Measurements from ENCODE around the gene DCST1.
A peak's percentile ranks its signal among the peaks of the same experiment; 100 is the strongest.

The DCST1 gene

DNA sequence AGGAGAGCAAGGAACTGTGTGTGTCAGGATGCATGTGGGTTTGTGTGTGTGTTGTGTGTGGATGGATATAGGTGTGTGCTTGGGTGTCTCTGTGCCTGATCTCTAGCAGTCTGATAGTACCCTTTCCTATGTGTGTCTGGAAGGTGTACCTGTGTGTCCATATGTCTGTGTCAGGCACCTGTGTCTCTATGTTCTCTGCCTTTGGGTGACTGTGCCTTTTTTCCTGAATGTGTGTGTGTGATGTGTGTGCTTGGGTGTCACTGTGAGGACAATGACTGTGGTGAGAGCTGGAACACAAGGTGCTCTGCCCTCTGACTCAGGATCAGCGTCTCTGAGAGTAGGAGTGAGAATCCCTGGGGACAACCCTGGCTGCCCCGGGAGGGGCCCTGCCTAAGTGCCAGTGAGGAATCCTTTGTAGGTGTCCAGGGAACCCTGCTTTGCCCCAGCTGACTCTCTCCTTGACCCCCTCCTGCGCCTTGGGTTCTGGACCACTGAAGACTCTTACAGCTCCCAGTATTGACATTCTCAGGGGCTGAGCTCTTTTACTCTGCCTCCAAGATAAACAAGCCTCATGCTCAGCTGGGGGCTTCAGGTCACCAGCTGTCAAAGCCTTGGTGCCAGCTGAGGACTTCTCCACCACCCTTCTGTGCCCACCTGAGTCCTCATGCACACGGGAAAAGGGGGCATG, 44.3 kb downstream of the DCST1 start:
- DNase-seq (ENCODE audit: low read depth) = no peak
- H3K4me3 ChIP-seq (ENCODE audit: low read length) = no peak overlapping the region
- TF ChIP-seq CTCF (conservative IDR thresholded peaks at IDR 0.05; ENCODE audit: low read length) = no peak

GRCh38 chr1:155078469-155079209, 45.0 kb downstream of the DCST1 start, which contains the start of gene EFNA3:
EFNA3 (plus strand) TSS chr1:155078837; CDS start chr1:155078942, 105 bp downstream.
- peak within 1 kb of the TSS; percentile 44 for H3K4me3 ChIP-seq (ENCODE audit: low read length)
- no peak for TF ChIP-seq CTCF (conservative IDR thresholded peaks at IDR 0.05; ENCODE audit: low read length)
- peak; percentile 26 for DNase-seq (ENCODE audit: low read depth)

DNA sequence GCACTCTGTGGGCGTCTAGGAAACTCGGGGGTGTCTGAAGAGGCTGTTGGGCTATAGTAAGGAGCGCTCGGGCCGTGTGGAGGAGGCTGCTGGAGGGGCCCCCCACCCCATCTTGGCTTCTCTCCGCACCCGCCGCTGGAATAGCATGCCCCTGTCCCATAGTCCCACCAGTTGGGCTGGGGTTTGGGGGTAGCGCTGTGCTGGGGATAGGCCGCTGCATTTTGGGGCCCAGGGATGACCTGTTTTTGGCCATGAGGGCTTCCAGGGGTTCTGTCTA, 45.5 kb downstream of the DCST1 start:
- TF ChIP-seq CTCF (conservative IDR thresholded peaks at IDR 0.05; ENCODE audit: low read length) = no peak
- no peak for DNase-seq (ENCODE audit: low read depth)
- H3K4me3 ChIP-seq (ENCODE audit: low read length) = peak overlapping the region; percentile 44; the same call in 1 of the 2 replicates

- no peak for DNase-seq (ENCODE audit: low read depth)
- no peak for TF ChIP-seq CTCF (conservative IDR thresholded peaks at IDR 0.05; ENCODE audit: low read length)
- no peak overlapping the region for H3K4me3 ChIP-seq (ENCODE audit: low read length)
Measured at GRCh38 chr1:155079487-155080311, 46.1 kb downstream of the DCST1 start.

GRCh38 chr1:155080312-155081228, 46.9 kb downstream of the DCST1 start:
- no peak for DNase-seq (ENCODE audit: low read depth)
- no peak overlapping the region for H3K4me3 ChIP-seq (ENCODE audit: low read length)
- no peak for TF ChIP-seq CTCF (conservative IDR thresholded peaks at IDR 0.05; ENCODE audit: low read length)

DNA sequence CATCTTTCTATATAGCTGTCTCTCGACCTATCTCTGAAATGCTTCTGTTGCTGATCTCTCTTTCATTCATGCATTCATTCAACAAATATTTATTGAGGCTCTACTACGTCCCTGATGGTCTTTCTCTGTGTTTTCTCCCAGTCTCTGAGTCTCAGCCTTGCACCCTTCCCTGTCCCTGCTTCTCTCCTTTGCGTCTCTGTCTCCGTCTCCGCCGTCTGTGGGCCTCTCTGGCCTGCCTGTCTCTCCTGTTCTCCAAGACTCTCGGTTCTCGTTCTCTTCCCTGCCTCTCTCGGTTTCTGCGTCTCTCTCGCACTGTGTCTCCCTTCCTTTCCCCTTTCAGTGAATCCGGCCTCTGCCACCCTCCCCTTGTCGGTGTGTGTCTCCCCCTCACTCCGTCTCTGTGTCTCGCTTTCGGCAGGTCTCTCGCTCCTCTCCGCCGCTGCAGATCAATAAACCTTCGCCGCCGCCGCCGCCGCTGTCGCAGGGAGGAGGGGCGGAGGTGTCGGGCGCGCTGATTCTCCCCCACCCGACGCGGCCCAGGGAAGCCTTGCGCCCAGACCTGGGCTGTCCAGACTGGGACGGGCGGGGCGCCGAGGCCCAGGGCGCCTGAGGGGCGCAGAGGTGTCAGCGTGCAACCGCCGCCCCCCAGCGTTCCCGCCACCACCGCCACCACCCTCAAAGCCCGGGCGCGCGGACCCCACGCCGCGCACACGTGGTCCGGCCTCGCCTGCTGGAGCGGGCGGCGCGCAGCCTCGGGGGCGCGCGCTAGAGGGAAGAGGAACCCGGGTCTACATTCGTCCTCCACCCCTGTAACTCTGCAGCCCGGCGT, 48.1 kb downstream of the DCST1 start:
- no peak overlapping the region for H3K4me3 ChIP-seq (ENCODE audit: low read length)
- TF ChIP-seq CTCF (conservative IDR thresholded peaks at IDR 0.05; ENCODE audit: low read length) = no peak
- no peak for DNase-seq (ENCODE audit: low read depth)

All from AG10803 (cell line).